Measurements from ENCODE around the gene ARHGEF9.

DNA sequence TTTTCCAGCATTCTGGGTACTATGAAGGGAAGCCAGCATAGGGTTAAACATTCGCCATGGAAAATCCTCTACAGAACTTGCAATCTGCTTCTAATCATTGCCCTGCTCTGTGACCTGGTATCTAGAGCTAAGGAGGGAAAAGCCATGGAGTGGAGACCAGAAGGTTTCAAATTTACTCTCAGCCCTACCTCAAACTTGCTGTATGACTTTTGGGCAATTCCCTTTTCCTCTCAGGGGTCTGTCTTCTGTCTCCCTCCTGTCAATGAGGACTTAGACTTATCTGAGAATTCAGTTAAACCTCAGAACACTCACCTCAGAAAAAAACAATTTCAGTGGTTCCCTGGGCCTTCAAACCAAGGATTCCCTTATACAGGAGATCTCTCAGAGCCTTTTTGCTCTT lies 29.1 kb downstream of the ARHGEF9 start:
- TF ChIP-seq, protein P1, sequence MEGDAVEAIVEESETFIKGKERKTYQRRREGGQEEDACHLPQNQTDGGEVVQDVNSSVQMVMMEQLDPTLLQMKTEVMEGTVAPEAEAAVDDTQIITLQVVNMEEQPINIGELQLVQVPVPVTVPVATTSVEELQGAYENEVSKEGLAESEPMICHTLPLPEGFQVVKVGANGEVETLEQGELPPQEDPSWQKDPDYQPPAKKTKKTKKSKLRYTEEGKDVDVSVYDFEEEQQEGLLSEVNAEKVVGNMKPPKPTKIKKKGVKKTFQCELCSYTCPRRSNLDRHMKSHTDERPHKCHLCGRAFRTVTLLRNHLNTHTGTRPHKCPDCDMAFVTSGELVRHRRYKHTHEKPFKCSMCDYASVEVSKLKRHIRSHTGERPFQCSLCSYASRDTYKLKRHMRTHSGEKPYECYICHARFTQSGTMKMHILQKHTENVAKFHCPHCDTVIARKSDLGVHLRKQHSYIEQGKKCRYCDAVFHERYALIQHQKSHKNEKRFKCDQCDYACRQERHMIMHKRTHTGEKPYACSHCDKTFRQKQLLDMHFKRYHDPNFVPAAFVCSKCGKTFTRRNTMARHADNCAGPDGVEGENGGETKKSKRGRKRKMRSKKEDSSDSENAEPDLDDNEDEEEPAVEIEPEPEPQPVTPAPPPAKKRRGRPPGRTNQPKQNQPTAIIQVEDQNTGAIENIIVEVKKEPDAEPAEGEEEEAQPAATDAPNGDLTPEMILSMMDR (IDR thresholded peaks at IDR 0.05; ENCODE audit: insufficient read depth, low read length, poor library complexity, severe bottlenecking) = no peak
- TF ChIP-seq EZH2phosphoT487 (conservative IDR thresholded peaks at IDR 0.05; ENCODE audit: low read length) = no peak
